Neuron (in vitro differentiated cells): ENCODE data around the gene IMP3.

Experiments
- H2AFZ ChIP-seq: one replicate; pipeline ENCODE4 v1.6.1; 2013; ENCODE audit warnings: low read depth, mild to moderate bottlenecking, inconsistent platforms, low read length, moderate library complexity
- H3K27me3 ChIP-seq: one replicate; pipeline ENCODE4 v1.6.1; 2013; ENCODE audit warnings: low read length; ENCODE audit not compliant: insufficient read depth
- H3K36me3 ChIP-seq: one replicate; pipeline ENCODE4 v1.6.1; 2013; ENCODE audit warnings: low read length; ENCODE audit not compliant: insufficient read depth
- H3K4me1 ChIP-seq: one replicate; pipeline ENCODE4 v1.6.1; 2013; ENCODE audit warnings: low read length; ENCODE audit not compliant: insufficient read depth
- H3K4me3 ChIP-seq: 2 replicates; pipeline ENCODE4 v1.5.1; 2013; ENCODE audit warnings: mild to moderate bottlenecking, low read length, moderate library complexity
- H3K9me3 ChIP-seq: one replicate; pipeline ENCODE4 v1.6.1; 2013; ENCODE audit warnings: low read length

The IMP3 gene

DNA sequence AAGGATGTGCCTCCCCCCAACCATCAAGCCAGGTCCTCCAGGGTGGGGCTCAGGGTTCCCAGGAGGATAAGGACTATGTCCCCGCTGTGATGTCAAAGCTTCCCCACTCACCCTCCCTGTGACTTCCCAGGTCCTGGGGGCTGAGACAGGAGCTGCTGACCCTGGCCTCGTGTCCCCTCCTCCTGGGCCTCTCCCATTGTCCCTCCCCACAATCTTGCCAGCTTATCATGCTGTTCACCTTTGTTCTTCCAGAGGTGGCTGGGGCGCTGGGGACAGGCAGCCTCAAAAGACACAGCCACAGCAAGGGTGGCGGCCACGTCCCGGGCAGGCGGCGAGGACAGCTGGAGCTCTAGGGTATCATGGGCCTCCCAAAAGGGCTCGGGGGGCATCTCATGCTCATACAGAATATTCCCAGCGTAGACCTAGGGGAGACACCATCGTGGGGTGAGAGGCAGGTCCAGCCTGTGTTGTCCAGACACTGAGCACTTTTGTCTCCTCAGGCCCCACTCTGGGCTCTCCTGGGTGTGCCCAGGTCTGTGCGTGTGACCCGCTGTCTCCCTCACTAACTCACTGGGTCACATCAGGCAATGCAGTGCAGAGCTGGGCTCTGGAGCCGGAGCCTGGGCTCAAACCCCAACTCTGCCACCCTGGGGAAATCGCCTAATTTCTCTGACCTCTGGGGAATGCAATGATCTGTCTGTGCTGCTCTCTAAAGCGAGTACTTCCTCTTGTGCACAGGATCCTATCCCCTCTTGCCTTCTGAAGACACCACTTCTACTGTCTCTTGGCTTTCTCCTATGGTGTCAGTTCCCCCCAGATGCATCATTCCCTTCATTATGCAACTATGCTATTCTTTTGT, 37.7 kb upstream of the IMP3 start:
- Histone ChIP-seq H3K4me1 (peaks cover 20% of the 10 kb centered on the region), H2AFZ (no peak overlapping the region), H3K9me3 (no peaks in the 10 kb centered on the region), H3K27me3 (no peaks in the 10 kb centered on the region), H3K36me3 (no peaks in the 10 kb centered on the region), H3K4me3 (no peak overlapping the region)

DNA sequence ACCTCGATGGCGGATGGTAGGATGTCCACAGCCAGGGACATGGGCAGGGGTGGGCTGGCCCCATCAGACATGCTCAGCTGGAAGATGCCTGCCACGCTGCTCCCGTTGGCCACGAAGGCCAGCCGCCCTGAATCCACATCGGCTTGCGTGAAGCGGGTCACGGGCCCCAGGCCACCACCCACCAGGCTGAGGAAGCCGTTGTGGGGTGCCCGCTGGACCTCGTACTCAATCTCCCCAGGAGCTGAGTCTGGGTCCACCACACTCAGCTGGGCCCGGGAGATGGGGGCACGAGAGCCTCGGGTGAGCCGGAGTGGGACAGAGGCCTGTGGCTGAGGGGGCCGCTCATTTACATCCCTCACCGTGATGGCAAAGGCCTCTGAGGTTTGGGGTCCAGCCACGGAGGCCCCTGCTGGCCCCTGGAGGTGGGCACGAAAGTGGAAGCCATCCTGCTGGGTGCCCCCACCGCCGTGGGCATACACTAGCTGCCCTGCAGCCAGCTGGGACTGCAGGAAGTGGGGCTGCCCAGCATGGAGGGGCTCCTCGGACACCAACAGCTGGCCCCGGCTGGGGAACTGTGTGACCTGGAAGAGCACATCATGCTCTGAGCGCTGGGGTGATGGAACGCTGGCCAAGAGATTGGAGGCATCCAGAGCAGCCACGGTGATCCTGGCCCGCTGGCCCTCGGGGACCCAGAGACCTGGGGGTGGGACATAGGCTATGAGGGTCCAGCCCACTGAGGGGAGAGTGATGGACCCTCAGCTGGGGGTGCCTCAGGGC, 36.9 kb upstream of the IMP3 start:
- Histone ChIP-seq H3K9me3 (no peaks in the 10 kb centered on the region), H3K36me3 (no peaks in the 10 kb centered on the region), H3K4me3 (no peak overlapping the region), H3K27me3 (no peaks in the 10 kb centered on the region), H3K4me1 (peaks cover 20% of the 10 kb centered on the region), H2AFZ (no peak overlapping the region)

DNA sequence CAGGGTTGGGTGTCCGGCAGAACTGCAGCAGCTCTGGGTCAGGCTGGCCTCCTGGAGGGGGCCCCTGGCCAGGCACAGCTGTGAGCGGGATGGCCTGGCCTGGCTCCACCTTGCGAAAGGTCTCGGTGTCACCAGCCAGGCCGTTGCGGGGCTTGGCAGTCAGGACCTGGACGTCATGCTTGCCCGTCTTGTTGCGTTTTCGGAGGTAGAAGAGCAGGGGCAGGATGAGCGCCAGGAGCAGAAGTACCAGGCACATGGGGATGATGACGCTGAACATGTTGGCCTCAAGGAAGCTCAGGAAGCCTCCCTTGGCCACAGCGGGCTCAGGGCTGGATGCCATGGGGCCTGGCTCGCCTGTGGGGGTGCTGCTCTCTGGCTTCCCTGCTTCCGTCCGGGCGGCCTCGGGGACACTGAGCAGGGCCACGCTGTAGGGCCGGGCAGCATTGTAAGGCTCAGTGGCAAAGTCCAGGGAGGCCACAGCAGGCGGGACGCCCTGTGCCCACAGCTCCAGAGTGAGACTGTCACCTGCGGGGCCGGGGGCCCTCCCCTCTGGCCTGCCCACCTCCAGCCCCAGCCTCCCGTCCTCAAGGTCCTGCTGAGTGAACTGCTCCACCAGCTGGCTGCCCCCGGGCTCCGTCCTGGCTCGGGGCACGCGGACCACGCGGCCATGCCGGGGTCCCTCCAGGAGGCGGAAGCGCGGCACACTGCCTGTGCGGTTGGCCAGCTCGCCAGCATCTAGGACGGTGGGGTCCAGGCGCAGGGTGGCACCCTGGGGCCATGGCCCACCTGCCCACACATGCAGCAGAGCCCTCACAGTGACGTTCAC, 35.8 kb upstream of the IMP3 start:
- Histone ChIP-seq H3K36me3 (no peaks in the 10 kb centered on the region), H3K9me3 (no peaks in the 10 kb centered on the region), H3K27me3 (no peaks in the 10 kb centered on the region), H3K4me1 (peaks cover 20% of the 10 kb centered on the region), H3K4me3 (no peak overlapping the region), H2AFZ (no peak overlapping the region)

GRCh38 chr15:75674366-75674765, 34.3 kb upstream of the IMP3 start:
- H3K4me3 ChIP-seq: no peak overlapping the region
- H3K36me3 ChIP-seq: no peaks in the 10 kb centered on the region
- peaks cover 11% of the 10 kb centered on the region for H3K4me1 ChIP-seq
- no peaks in the 10 kb centered on the region for H3K9me3 ChIP-seq
- no peaks in the 10 kb centered on the region for H3K27me3 ChIP-seq
- no peak overlapping the region for H2AFZ ChIP-seq

- H3K27me3 ChIP-seq: no peaks in the 10 kb centered on the region
- H3K36me3 ChIP-seq: no peaks in the 10 kb centered on the region
- no peak overlapping the region for H2AFZ ChIP-seq
- no peak overlapping the region for H3K4me3 ChIP-seq
- H3K9me3 ChIP-seq: no peaks in the 10 kb centered on the region
- H3K4me1 ChIP-seq: peaks cover 11% of the 10 kb centered on the region
These were observed 33.6 kb upstream of the IMP3 start for GRCh38 chr15:75673426-75674235.

GRCh38 chr15:75672646-75673425, 32.8 kb upstream of the IMP3 start:
- Histone ChIP-seq H3K4me3 (no peak overlapping the region), H3K27me3 (no peaks in the 10 kb centered on the region), H3K4me1 (peaks cover 10% of the 10 kb centered on the region), H3K9me3 (no peaks in the 10 kb centered on the region), H2AFZ (no peak overlapping the region), H3K36me3 (no peaks in the 10 kb centered on the region)

GRCh38 chr15:75671730-75672602, 31.9 kb upstream of the IMP3 start:
- Histone ChIP-seq H3K4me3 (no peak overlapping the region), H3K4me1 (peaks cover 4% of the 10 kb centered on the region), H3K9me3 (no peaks in the 10 kb centered on the region), H2AFZ (no peak overlapping the region), H3K27me3 (no peaks in the 10 kb centered on the region), H3K36me3 (no peaks in the 10 kb centered on the region)

- Histone ChIP-seq H3K4me1 (peaks cover 4% of the 10 kb centered on the region), H3K9me3 (no peaks in the 10 kb centered on the region), H2AFZ (no peak overlapping the region), H3K36me3 (no peaks in the 10 kb centered on the region), H3K27me3 (no peaks in the 10 kb centered on the region), H3K4me3 (no peak overlapping the region)
These were observed 29.8 kb upstream of the IMP3 start for GRCh38 chr15:75669879-75670212.

DNA sequence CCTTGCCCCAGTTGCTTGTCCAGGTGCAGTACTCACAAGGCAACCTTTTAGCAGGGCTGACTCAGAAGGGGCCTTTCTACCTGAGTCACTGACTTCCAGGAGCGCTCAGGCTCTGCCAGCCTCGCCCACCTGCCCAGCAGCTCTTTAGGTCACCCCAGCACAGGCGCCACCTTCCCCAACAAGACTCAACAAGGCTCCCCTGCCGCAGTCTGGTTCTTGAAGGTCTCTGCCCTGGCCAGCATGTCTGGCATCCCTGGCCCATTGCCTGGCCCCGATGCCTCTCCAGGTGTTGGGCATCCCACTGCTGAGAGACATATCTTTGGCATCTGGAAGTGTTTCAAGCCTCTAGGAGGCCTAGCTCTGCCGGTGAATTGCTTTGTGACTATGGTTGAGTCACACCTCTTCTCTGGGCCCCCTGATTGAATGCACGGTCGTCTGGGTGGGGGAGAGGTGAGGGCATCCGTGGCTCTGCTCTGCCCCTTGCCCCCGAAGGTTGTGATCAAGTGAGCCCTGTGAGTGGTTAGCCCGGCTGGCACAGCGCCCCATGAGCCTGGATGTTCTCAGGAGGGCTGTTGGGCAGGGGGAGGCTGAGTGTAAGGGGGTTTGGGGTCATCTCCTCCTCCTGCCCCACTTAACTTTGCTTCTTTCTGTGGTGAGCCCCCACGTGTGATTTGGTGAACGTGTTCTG, 29.3 kb upstream of the IMP3 start:
- Histone ChIP-seq H3K9me3 (no peaks in the 10 kb centered on the region), H3K27me3 (no peaks in the 10 kb centered on the region), H3K4me1 (peaks cover 1% of the 10 kb centered on the region), H3K36me3 (no peaks in the 10 kb centered on the region), H2AFZ (no peak overlapping the region), H3K4me3 (no peak overlapping the region)

- no peak overlapping the region for H3K4me3 ChIP-seq
- no peaks in the 10 kb centered on the region for H3K27me3 ChIP-seq
- no peaks in the 10 kb centered on the region for H3K36me3 ChIP-seq
- no peaks in the 10 kb centered on the region for H3K4me1 ChIP-seq
- H3K9me3 ChIP-seq: no peaks in the 10 kb centered on the region
- H2AFZ ChIP-seq: no peak overlapping the region
These were observed 26.9 kb upstream of the IMP3 start for GRCh38 chr15:75666823-75667501.
